Keratinocyte (primary cell): ENCODE data around the gene ZNF302.

Experiments
- CTCF ChIP-seq, 3 experiments: IDR thresholded peaks in 1 of 3; conservative IDR thresholded peaks in 1 of 3; optimal IDR thresholded peaks in 1 of 3; 2 replicates in 2 of 3; 3 replicates in 1 of 3; pipeline versions ENCODE3 to v1.5.1; 2011; ENCODE audit warnings: low read length in 3 of 3, mild to moderate bottlenecking in 3 of 3, moderate library complexity in 2 of 3, control low read depth in 1 of 3, inconsistent platforms in 1 of 3; ENCODE audit not compliant: insufficient read depth in 2 of 3; ENCODE audit errors: extremely low read depth in 1 of 3
- EZH2 ChIP-seq: IDR thresholded peaks from one replicate; pipeline ENCODE4 v1.6.1; 2012; ENCODE audit warnings: inconsistent platforms, mild to moderate bottlenecking, low read length, moderate library complexity

- TF ChIP-seq EZH2 (no peak), CTCF (optimal IDR thresholded peaks at IDR 0.05 in 1 of 3, IDR thresholded peaks at IDR 0.05 in 1 of 3, conservative IDR thresholded peaks at IDR 0.05 in 1 of 3; ENCODE audit: extremely low read depth in 1 of 3, insufficient read depth in 2 of 3, low read length in 3 of 3) (no peak)
Measured at GRCh38 chr19:34675919-34676318, 1.6 kb upstream of the ZNF302 start.
